ENCODE measurements around the gene OR11H7. TPM values are rescaled to one million over a fixed set of nuclear protein-coding genes. Genes with fewer than 3 reads are reported as not detected.
"Not testable (repeated sequence)": the region's sequence is repeated elsewhere in the genome, so short reads cannot be mapped to it uniquely, and the experiment has no call there.

The OR11H7 gene
- total and polyA plus RNA-seq, 11 donors = not detected

- no peak for TF ChIP-seq POLR2A (IDR thresholded peaks at IDR 0.05)
- TF ChIP-seq CTCF (IDR thresholded peaks at IDR 0.05) = no peak
- Histone ChIP-seq H3K36me3 (no peaks in the 10 kb centered on the region), H3K4me3 (no peak overlapping the region), H3K27me3 (no peaks in the 10 kb centered on the region), H3K9me3 (peaks cover 0 to 12% (median 0%) of the 10 kb centered on the region in 12 donors), H3K4me1 (no peaks in the 10 kb centered on the region), H3K27ac (no peak overlapping the region)
- intact Hi-C loops (cut with DNase I) = no loop called here
- 52 to 69% (median 54%) methylated on average over 2 of the region's 2 CpGs for WGBS, 4 donors
- ATAC-seq (no peak), DNase-seq (no peak)
Measured at GRCh38 chr14:20215196-20215595, 13.6 kb upstream of the OR11H7 start.

- H3K36me3 ChIP-seq = no peaks in the 10 kb centered on the region
- 37 to 43% (median 41%) methylated on average over 4 of the region's 4 CpGs for WGBS, 4 donors
- intact Hi-C loops (cut with DNase I) = no loop called here
- H3K27me3 ChIP-seq = no peaks in the 10 kb centered on the region
- H3K27ac ChIP-seq = no peak overlapping the region
- peaks cover 0 to 12% (median 0%) of the 10 kb centered on the region in 12 donors for H3K9me3 ChIP-seq
- no peak overlapping the region for H3K4me3 ChIP-seq
- no peak for ATAC-seq
- TF ChIP-seq CTCF (IDR thresholded peaks at IDR 0.05) (no peak), POLR2A (IDR thresholded peaks at IDR 0.05) (no peak)
- no peaks in the 10 kb centered on the region for H3K4me1 ChIP-seq
- no peak for DNase-seq
Measured at GRCh38 chr14:20219033-20219432, 9.7 kb upstream of the OR11H7 start.

GRCh38 chr14:20223410-20223809 is 5.4 kb upstream of the OR11H7 start, which contains the start of gene OR11H6:
TSS of gene OR11H6 (plus strand) at chr14:20223710. CDS start at chr14:20223710, 0 bp downstream.
- Histone ChIP-seq H3K4me3 (no peak within 1 kb of the TSS), H3K27ac (no peak within 1 kb of the TSS), H3K36me3 (no peaks in the 10 kb centered on the region), H3K9me3 (peaks cover 0 to 4% (median 0%) of the 10 kb centered on the region in 12 donors), H3K27me3 (no peaks in the 10 kb centered on the region), H3K4me1 (no peaks in the 10 kb centered on the region)
- intact Hi-C loops (cut with DNase I) = no loop called here
- DNase-seq = no peak
- no peak for ATAC-seq
- WGBS, 4 donors = 19 to 23% (median 23%) methylated on average over 2 of the region's 2 CpGs
- no peak for TF ChIP-seq CTCF (IDR thresholded peaks at IDR 0.05)
- no peak for TF ChIP-seq POLR2A (IDR thresholded peaks at IDR 0.05)

- intact Hi-C loops (cut with DNase I); H3K27me3 ChIP-seq; H3K36me3 ChIP-seq; H3K27ac ChIP-seq; H3K4me1 ChIP-seq; DNase-seq; H3K9me3 ChIP-seq; ATAC-seq; H3K4me3 ChIP-seq: not testable (repeated sequence)
- WGBS, 4 donors = 71 to 86% (median 79%) methylated on average over 3 to 4 of the region's 4 CpGs; no CpG with 5 or more reads in 1 of the 4 donors
Measured at GRCh38 chr14:20235415-20235814, 6.6 kb downstream of the OR11H7 start.

GRCh38 chr14:20247646-20248246 is 19.0 kb downstream of the OR11H7 start:
- TF ChIP-seq CTCF (IDR thresholded peaks at IDR 0.05) (no peak), POLR2A (IDR thresholded peaks at IDR 0.05) (no peak)
- Histone ChIP-seq H3K27ac (no peak overlapping the region), H3K36me3 (no peaks in the 10 kb centered on the region), H3K27me3 (no peaks in the 10 kb centered on the region), H3K4me1 (no peaks in the 10 kb centered on the region), H3K4me3 (no peak overlapping the region), H3K9me3 (peaks cover 0 to 23% (median 4%) of the 10 kb centered on the region in 12 donors)
- no peak for DNase-seq
- intact Hi-C loops (cut with DNase I) = no loop called here
- no peak for ATAC-seq
- 51 to 64% (median 59%) methylated on average over 3 of the region's 3 CpGs for WGBS, 4 donors
